ENCODE measurements around the gene CADPS. TPM values are rescaled to one million over a fixed set of nuclear protein-coding genes. Genes with fewer than 3 reads are reported as not detected.

The CADPS gene
- total RNA-seq, 1 experiment from 2014 or later = not detected

DNA sequence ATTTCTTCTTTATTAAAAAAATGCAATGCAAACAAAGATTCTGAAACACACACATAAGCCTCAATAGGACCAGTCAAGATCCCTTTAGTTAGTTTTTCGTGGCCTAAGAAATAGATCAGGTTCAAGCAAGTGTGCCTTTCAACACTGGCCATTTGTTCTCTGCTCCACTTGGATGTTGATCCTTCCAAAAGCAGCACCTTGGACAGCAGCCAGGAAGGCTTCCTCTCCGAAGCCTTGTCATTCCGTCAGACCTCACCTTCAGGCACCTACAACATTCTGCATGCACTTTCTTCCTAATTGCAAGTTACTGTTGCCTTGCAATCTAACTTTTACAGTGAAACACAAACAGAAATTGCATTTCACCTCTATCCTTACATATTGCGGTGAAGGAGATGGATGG lies 346.0 kb downstream of the CADPS start:
- no peaks in the 10 kb centered on the region for H3K36me3 ChIP-seq (ENCODE audit: low read depth)
- no peaks in the 10 kb centered on the region for H3K4me1 ChIP-seq (replicated peaks; ENCODE audit: insufficient read depth)
- H4K20me1 ChIP-seq (ENCODE audit: insufficient read depth) = no peaks in the 10 kb centered on the region
- DNase-seq = peak in 1 of 2 experiments; percentile 7
- no peaks in the 10 kb centered on the region for H3K9me3 ChIP-seq (ENCODE audit: insufficient read depth, low read depth)
- no peak overlapping the region for H3K4me2 ChIP-seq
- TF ChIP-seq, protein P1, sequence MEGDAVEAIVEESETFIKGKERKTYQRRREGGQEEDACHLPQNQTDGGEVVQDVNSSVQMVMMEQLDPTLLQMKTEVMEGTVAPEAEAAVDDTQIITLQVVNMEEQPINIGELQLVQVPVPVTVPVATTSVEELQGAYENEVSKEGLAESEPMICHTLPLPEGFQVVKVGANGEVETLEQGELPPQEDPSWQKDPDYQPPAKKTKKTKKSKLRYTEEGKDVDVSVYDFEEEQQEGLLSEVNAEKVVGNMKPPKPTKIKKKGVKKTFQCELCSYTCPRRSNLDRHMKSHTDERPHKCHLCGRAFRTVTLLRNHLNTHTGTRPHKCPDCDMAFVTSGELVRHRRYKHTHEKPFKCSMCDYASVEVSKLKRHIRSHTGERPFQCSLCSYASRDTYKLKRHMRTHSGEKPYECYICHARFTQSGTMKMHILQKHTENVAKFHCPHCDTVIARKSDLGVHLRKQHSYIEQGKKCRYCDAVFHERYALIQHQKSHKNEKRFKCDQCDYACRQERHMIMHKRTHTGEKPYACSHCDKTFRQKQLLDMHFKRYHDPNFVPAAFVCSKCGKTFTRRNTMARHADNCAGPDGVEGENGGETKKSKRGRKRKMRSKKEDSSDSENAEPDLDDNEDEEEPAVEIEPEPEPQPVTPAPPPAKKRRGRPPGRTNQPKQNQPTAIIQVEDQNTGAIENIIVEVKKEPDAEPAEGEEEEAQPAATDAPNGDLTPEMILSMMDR (conservative IDR thresholded peaks at IDR 0.05) = no peak
- TF ChIP-seq EZH2 (IDR thresholded peaks at IDR 0.05; ENCODE audit: low read depth) = no peak
- ChIA-PET CTCF (no interaction called here), POLR2A (ENCODE audit: unreplicated experiment) (no interaction called here)
- no TSS peak for BruUV-seq (replicated peaks)
- H3F3A ChIP-seq (ENCODE audit: insufficient read depth, low read depth) = no peaks in the 10 kb centered on the region
- H2AFZ ChIP-seq = no peak overlapping the region
- intact Hi-C loops (cut with micrococcal nuclease; ENCODE audit: unreplicated experiment) = no loop called here
- no peak overlapping the region for H3K27ac ChIP-seq
- peaks cover 4% of the 10 kb centered on the region; the same call in 1 of the 2 replicates for H3K9me2 ChIP-seq (ENCODE audit: insufficient read depth)
- H3K27me3 ChIP-seq (ENCODE audit: insufficient read depth, low read depth) = peaks cover 34% of the 10 kb centered on the region
- H3K4me3 ChIP-seq = no peak overlapping the region
- no peaks in the 10 kb centered on the region for H3K79me2 ChIP-seq (ENCODE audit: low read depth)

DNA sequence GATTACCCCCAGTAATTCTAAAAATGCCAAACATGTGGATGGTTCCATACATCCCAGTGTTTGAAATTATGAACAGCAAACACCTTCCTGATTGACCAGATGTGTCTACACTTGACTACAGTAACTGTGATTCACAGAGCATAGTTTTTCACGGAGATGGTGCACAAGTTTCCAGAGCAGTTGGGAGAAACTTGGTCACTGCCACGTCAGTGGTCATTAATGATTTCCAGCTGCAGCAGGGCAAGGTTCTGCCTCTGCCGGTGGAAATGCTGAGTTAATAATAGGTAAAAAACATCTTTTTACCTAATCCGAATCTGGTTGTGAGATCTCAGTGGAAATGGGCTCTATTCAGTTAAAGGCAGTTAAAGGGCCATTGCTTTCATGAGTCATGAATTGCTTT lies 347.7 kb downstream of the CADPS start:
- Histone ChIP-seq H3K36me3 (ENCODE audit: low read depth) (no peaks in the 10 kb centered on the region), H3K4me2 (no peak overlapping the region), H3K9me3 (ENCODE audit: insufficient read depth, low read depth) (no peaks in the 10 kb centered on the region), H2AFZ (no peak overlapping the region), H3K27me3 (ENCODE audit: insufficient read depth, low read depth) (peaks cover 36% of the 10 kb centered on the region), H3K9me2 (ENCODE audit: insufficient read depth) (0 out of 2 replicates have a peak, but pooled peaks cover 4% of the 10 kb centered on the region), H3K4me3 (no peak overlapping the region), H4K20me1 (ENCODE audit: insufficient read depth) (no peaks in the 10 kb centered on the region), H3F3A (ENCODE audit: insufficient read depth, low read depth) (no peaks in the 10 kb centered on the region), H3K27ac (no peak overlapping the region), H3K79me2 (ENCODE audit: low read depth) (no peaks in the 10 kb centered on the region), H3K4me1 (replicated peaks; ENCODE audit: insufficient read depth) (no peaks in the 10 kb centered on the region)
- BruUV-seq (replicated peaks) = no TSS peak
- intact Hi-C loops (cut with micrococcal nuclease; ENCODE audit: unreplicated experiment) = no loop called here
- POLR2A ChIA-PET (ENCODE audit: unreplicated experiment) = no interaction called here
- CTCF ChIA-PET = interaction anchor here (0.6 kb wide), 1 partner anchor 198 kb away, joined by 14 read pairs; no protein-coding TSS in a partner anchor
- DNase-seq = no peak
- TF ChIP-seq, protein P1 (conservative IDR thresholded peaks at IDR 0.05) = no peak
- no peak for TF ChIP-seq EZH2 (IDR thresholded peaks at IDR 0.05; ENCODE audit: low read depth)

DNA sequence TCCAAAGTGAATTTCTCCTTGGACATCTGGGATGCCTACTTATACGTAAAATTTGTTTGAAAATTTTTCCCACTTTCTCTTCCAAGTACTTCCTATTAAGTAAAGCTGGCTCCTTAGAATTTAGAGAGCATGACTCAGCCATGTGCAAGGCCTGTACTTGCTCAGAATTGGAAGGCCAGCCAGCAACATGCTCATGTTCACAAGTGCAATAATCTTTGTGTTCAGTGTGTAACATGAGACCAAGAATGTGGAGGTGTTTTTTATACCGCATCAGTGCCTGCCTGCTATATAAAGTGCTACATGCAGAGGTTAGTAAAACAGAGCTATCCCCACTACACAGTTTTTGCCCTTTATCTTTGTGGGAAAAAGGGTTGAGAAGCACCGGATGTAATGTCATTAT lies 349.9 kb downstream of the CADPS start:
- no peak overlapping the region for H3K27ac ChIP-seq
- no peak overlapping the region for H3K4me3 ChIP-seq
- POLR2A ChIA-PET (ENCODE audit: unreplicated experiment) = no interaction called here
- H2AFZ ChIP-seq = no peak overlapping the region
- H3K4me1 ChIP-seq (replicated peaks; ENCODE audit: insufficient read depth) = no peaks in the 10 kb centered on the region
- H3K79me2 ChIP-seq (ENCODE audit: low read depth) = no peaks in the 10 kb centered on the region
- 0 out of 2 replicates have a peak, but pooled peaks cover 4% of the 10 kb centered on the region for H3K9me2 ChIP-seq (ENCODE audit: insufficient read depth)
- H3K9me3 ChIP-seq (ENCODE audit: insufficient read depth, low read depth) = no peaks in the 10 kb centered on the region
- H3K27me3 ChIP-seq (ENCODE audit: insufficient read depth, low read depth) = peaks cover 57% of the 10 kb centered on the region
- intact Hi-C loops (cut with micrococcal nuclease; ENCODE audit: unreplicated experiment) = no loop called here
- CTCF ChIA-PET = no interaction called here
- no peaks in the 10 kb centered on the region for H3F3A ChIP-seq (ENCODE audit: insufficient read depth, low read depth)
- H3K4me2 ChIP-seq = no peak overlapping the region
- DNase-seq = no peak
- BruUV-seq (replicated peaks) = no TSS peak
- H4K20me1 ChIP-seq (ENCODE audit: insufficient read depth) = no peaks in the 10 kb centered on the region
- TF ChIP-seq, protein P1 (conservative IDR thresholded peaks at IDR 0.05) = no peak
- TF ChIP-seq EZH2 (IDR thresholded peaks at IDR 0.05; ENCODE audit: low read depth) = no peak
- H3K36me3 ChIP-seq (ENCODE audit: low read depth) = no peaks in the 10 kb centered on the region

Data from PC-9 (cell line).